ENCODE data around the gene SLC16A12.
"Not testable (repeated sequence)": the region's sequence is repeated elsewhere in the genome, so short reads cannot be mapped to it uniquely, and the experiment has no call there.

Gene SLC16A12

GRCh38 chr10:89440226-89441009, 95.0 kb downstream of the SLC16A12 start:
- DNase-seq, result no peak
- intact Hi-C loops (cut with DNase I), result no loop called here

GRCh38 chr10:89438525-89438924, 96.9 kb downstream of the SLC16A12 start:
- intact Hi-C loops (cut with DNase I), result no loop called here
- DNase-seq, result no peak

GRCh38 chr10:89431977-89432376, 103.4 kb downstream of the SLC16A12 start:
- intact Hi-C loops (cut with DNase I), result no loop called here

GRCh38 chr10:89428877-89429276, 106.5 kb downstream of the SLC16A12 start:
- intact Hi-C loops (cut with DNase I), result no loop called here
- DNase-seq, result no peak

More at GRCh38 chr10:89431977-89432376, 103.4 kb downstream of the SLC16A12 start:
- DNase-seq, result no peak

- no peak for DNase-seq
- intact Hi-C loops (cut with DNase I), result loop anchor here (2.0 kb wide), 1 partner anchor 135 kb away; no protein-coding TSS in a partner anchor
Observed at GRCh38 chr10:89427629-89428028, 107.8 kb downstream of the SLC16A12 start.

- intact Hi-C loops (cut with DNase I), result loop anchor here (2.0 kb wide), 1 partner anchor 136 kb away; no protein-coding TSS in a partner anchor
- peak in 12 of 42 donors; percentile 16 to 69 (median 36) for DNase-seq
Observed at GRCh38 chr10:89426230-89426868, 109.0 kb downstream of the SLC16A12 start.

GRCh38 chr10:89425000-89425399, 110.4 kb downstream of the SLC16A12 start:
- no peak for DNase-seq
- intact Hi-C loops (cut with DNase I), result no loop called here

- no peak for DNase-seq
- intact Hi-C loops (cut with DNase I), result no loop called here
Observed at GRCh38 chr10:89421018-89421476, 114.3 kb downstream of the SLC16A12 start.

- intact Hi-C loops (cut with DNase I), result no loop called here
Observed at GRCh38 chr10:89419548-89419947, 115.8 kb downstream of the SLC16A12 start.

GRCh38 chr10:89416465-89416864, 118.9 kb downstream of the SLC16A12 start:
- no peak for DNase-seq
- intact Hi-C loops (cut with DNase I), result no loop called here

More at GRCh38 chr10:89419548-89419947, 115.8 kb downstream of the SLC16A12 start:
- DNase-seq, result no peak

GRCh38 chr10:89414879-89415821, 120.2 kb downstream of the SLC16A12 start:
- DNase-seq, result peak in 38 of 42 donors; percentile 23 to 77 (median 53)
- intact Hi-C loops (cut with DNase I), result loop anchor here (2.0 kb wide), 1 partner anchor 22 kb away; the partner anchor contains the start of gene IFIT1

- intact Hi-C loops (cut with DNase I), result loop anchor here (2.0 kb wide), 1 partner anchor 22 kb away; the partner anchor contains the start of gene IFIT1
- DNase-seq, result peak; percentile 48 to 90 (median 79)
Observed at GRCh38 chr10:89414146-89414878, 121.1 kb downstream of the SLC16A12 start, which contains the start of gene IFIT5. TSS of gene IFIT5 (plus strand) at chr10:89414568. CDS start at chr10:89414799, 231 bp downstream.

- intact Hi-C loops (cut with DNase I), result no loop called here
- no peak for DNase-seq
Observed at GRCh38 chr10:89413398-89413912, 121.9 kb downstream of the SLC16A12 start.

GRCh38 chr10:89412276-89412675, 123.1 kb downstream of the SLC16A12 start:
- intact Hi-C loops (cut with DNase I); DNase-seq: not testable (repeated sequence)

GRCh38 chr10:89411135-89411534, 124.3 kb downstream of the SLC16A12 start:
- intact Hi-C loops (cut with DNase I); DNase-seq: not testable (repeated sequence)

GRCh38 chr10:89410551-89410950, 124.8 kb downstream of the SLC16A12 start:
- DNase-seq; intact Hi-C loops (cut with DNase I): not testable (repeated sequence)

GRCh38 chr10:89409282-89409681, 126.1 kb downstream of the SLC16A12 start:
- intact Hi-C loops (cut with DNase I); DNase-seq: not testable (repeated sequence)

GRCh38 chr10:89407792-89408191, 127.6 kb downstream of the SLC16A12 start:
- intact Hi-C loops (cut with DNase I); DNase-seq: not testable (repeated sequence)
